ENCODE data around the gene SORCS3. TPM values are rescaled to one million over a fixed set of nuclear protein-coding genes. Genes with fewer than 3 reads are reported as not detected.

The SORCS3 gene
- total RNA-seq, 1 experiment from 2014 or later = 0.04 TPM

DNA sequence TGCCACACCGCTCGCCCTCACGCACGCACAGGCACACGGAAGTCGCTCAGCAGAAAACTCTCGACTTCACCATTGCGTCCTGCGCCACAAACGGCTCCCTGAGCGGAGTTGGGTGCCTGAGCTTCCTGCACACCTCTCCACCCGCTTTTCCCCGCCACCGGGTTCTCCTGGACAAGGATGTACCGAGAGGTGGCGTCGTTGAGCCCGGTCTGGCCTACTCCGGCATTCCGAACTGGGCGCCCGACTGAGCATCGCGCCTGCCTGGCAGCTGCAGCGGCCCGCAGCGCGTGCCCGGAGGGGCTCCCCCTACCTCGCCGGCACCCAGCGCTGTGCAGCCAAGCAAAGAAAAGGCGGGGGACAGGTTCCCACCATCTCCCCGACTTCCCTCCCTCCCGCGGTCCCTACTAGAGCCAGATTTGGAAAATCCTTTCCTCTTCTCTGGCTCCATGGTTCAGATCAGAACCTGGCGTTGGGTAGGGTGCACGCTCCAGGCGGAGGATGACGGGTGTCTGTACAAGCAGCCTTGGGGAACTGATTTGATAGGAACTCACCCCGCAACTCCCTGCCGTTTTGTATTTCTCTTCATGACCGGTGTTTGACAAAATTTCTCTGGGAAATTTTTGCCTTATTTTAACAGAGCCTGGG lies 1.7 kb downstream of the SORCS3 start:
- no peak overlapping the region for H2AFZ ChIP-seq (ENCODE audit: low read length)
- H3K79me2 ChIP-seq (ENCODE audit: insufficient read depth, low read length) = no peaks in the 10 kb centered on the region
- no peak overlapping the region for H3K14ac ChIP-seq (ENCODE audit: insufficient read depth, low read length)
- H3K9ac ChIP-seq (ENCODE audit: extremely low read depth, insufficient read length, low read length) = no peak overlapping the region
- no peak overlapping the region for H3K56ac ChIP-seq (ENCODE audit: insufficient read length, low read depth, low read length)
- WGBS (ENCODE audit: extremely low coverage, insufficient read length, low lambda C conversion rate) = no CpG with 5 or more reads among the region's 43 CpGs
- no peaks in the 10 kb centered on the region for H3K9me3 ChIP-seq (ENCODE audit: control insufficient read depth, low read depth, low read length)
- DNase-seq = peak; percentile 93
- no peak overlapping the region for H2BK15ac ChIP-seq (ENCODE audit: low read depth, low read length)
- no peaks in the 10 kb centered on the region for H4K20me1 ChIP-seq (ENCODE audit: control insufficient read depth, insufficient read depth, insufficient read length)
- no peak overlapping the region for H2BK12ac ChIP-seq (ENCODE audit: insufficient read length, low read depth, low read length)
- no peak overlapping the region for H2BK20ac ChIP-seq (ENCODE audit: low read depth, low read length, poor library complexity, severe bottlenecking)
- no peak overlapping the region for H3K18ac ChIP-seq (ENCODE audit: insufficient read length, low read depth, low read length)
- H3T11ph ChIP-seq (ENCODE audit: low read length) = no peak overlapping the region
- peaks cover 13 to 14% of the 10 kb centered on the region in 2 experiments for H3K4me1 Mint-ChIP-seq
- H3K4ac ChIP-seq (ENCODE audit: low read depth, low read length) = no peak overlapping the region
- no peak overlapping the region for H2AK5ac ChIP-seq (ENCODE audit: insufficient read length, low read length)
- peaks cover 0 to 3% of the 10 kb centered on the region in 2 experiments; a peak in 2 of 5 replicates for H3K9me3 Mint-ChIP-seq
- no peak overlapping the region for H2BK5ac ChIP-seq (ENCODE audit: insufficient read length, low read length)
- peak overlapping the region; percentile 92 for H3K4me2 ChIP-seq (ENCODE audit: insufficient read depth, insufficient read length, low read length)
- TF ChIP-seq, protein P1, sequence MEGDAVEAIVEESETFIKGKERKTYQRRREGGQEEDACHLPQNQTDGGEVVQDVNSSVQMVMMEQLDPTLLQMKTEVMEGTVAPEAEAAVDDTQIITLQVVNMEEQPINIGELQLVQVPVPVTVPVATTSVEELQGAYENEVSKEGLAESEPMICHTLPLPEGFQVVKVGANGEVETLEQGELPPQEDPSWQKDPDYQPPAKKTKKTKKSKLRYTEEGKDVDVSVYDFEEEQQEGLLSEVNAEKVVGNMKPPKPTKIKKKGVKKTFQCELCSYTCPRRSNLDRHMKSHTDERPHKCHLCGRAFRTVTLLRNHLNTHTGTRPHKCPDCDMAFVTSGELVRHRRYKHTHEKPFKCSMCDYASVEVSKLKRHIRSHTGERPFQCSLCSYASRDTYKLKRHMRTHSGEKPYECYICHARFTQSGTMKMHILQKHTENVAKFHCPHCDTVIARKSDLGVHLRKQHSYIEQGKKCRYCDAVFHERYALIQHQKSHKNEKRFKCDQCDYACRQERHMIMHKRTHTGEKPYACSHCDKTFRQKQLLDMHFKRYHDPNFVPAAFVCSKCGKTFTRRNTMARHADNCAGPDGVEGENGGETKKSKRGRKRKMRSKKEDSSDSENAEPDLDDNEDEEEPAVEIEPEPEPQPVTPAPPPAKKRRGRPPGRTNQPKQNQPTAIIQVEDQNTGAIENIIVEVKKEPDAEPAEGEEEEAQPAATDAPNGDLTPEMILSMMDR (conservative IDR thresholded peaks at IDR 0.05) = peak; percentile 81
- no peak overlapping the region for H4K8ac ChIP-seq (replicated peaks; ENCODE audit: insufficient read length, low read depth, low read length)
- H3K36me3 Mint-ChIP-seq (ENCODE audit: insufficient read depth in 1 of 3, low read depth in 3 of 3) = no peaks in the 10 kb centered on the region; a peak in 2 of 7 replicates
- H3K4me3 Mint-ChIP-seq = peak overlapping the region; percentile 67 to 92
- no peak overlapping the region for H3K23ac ChIP-seq (ENCODE audit: insufficient read length, low read depth, low read length)
- H4K91ac ChIP-seq (ENCODE audit: insufficient read length, low read depth, low read length) = no peak overlapping the region
- no peak overlapping the region for H4K5ac ChIP-seq (ENCODE audit: insufficient read length, low read depth, low read length)
- peaks cover 36% of the 10 kb centered on the region for H3K23me2 ChIP-seq (ENCODE audit: insufficient read length, low read depth, low read length, poor library complexity, severe bottlenecking)
- no peaks in the 10 kb centered on the region for H3K4me1 ChIP-seq (ENCODE audit: insufficient read depth, low read length)
- peaks cover 41% of the 10 kb centered on the region; the same call in 1 of the 2 replicates for H3K27me3 ChIP-seq (ENCODE audit: insufficient read depth, low read length)
- no peak overlapping the region for H3K27ac ChIP-seq (ENCODE audit: insufficient read length, low read depth, low read length)
- H3K79me1 ChIP-seq (ENCODE audit: insufficient read depth, low read depth, low read length, poor library complexity, severe bottlenecking) = no peaks in the 10 kb centered on the region
- H2BK120ac ChIP-seq (ENCODE audit: low read depth, low read length, poor library complexity, severe bottlenecking) = no peak overlapping the region
- peaks cover 97% of the 10 kb centered on the region for H3K27me3 Mint-ChIP-seq (ENCODE audit: low read depth)
- H3K27ac Mint-ChIP-seq = no peak overlapping the region

Data from H9 (cell line).